DND-41 (cell line): Measurements from ENCODE around the gene TBCE.
"Not testable (repeated sequence)": the region's sequence is repeated elsewhere in the genome, so short reads cannot be mapped to it uniquely, and the experiment has no call there.

ENCODE experiments used
- ATAC-seq: fragments of 200-7000 bp; cut with Tn5 transposase; 3 replicates; pipeline ENCODE4 v1.9.1; 2021; ENCODE audit warnings: low read depth; ENCODE audit not compliant: insufficient read depth
- DNase-seq: peaks from one replicate; pipeline ENCODE4 v3.0.0-alpha.2; 2020
- H2AFZ ChIP-seq: 2 replicates; pipeline ENCODE4 v1.6.0; 2012; ENCODE audit warnings: low read depth, low read length
- H3K27ac ChIP-seq: 2 replicates; pipeline ENCODE4 v1.5.1; 2012; ENCODE audit warnings: low read length, inconsistent platforms
- H3K27me3 ChIP-seq: fragments of 200-600 bp; sonication (generic); 2 replicates; pipeline ENCODE4 v1.6.0; 2012; ENCODE audit warnings: low read length, mild to moderate bottlenecking, inconsistent platforms; ENCODE audit not compliant: insufficient read depth, poor library complexity
- H3K36me3 ChIP-seq: 2 replicates; pipeline ENCODE4 v1.5.1; 2012; ENCODE audit warnings: low read length, inconsistent platforms; ENCODE audit not compliant: insufficient read depth
- H3K4me1 ChIP-seq: 2 replicates; pipeline ENCODE4 v1.5.1; 2012; ENCODE audit warnings: mild to moderate bottlenecking, low read length; ENCODE audit not compliant: insufficient read depth
- H3K4me2 ChIP-seq: 2 replicates; pipeline ENCODE4 v1.6.0; 2012; ENCODE audit warnings: mild to moderate bottlenecking, moderate library complexity, low read length, inconsistent platforms; ENCODE audit not compliant: insufficient read depth
- H3K4me3 ChIP-seq, 2 experiments: fragments of 200-600 bp in 1 of 2; shearing (Covaris generic) in 1 of 2; 2 replicates each; pipeline ENCODE4 v1.5.1; 2012 to 2016; ENCODE audit warnings: inconsistent platforms in 2 of 2, low read length in 2 of 2, mild to moderate bottlenecking in 2 of 2, low read depth in 1 of 2, moderate library complexity in 1 of 2
- H3K79me2 ChIP-seq: 2 replicates; pipeline ENCODE4 v1.6.0; 2012; ENCODE audit warnings: low read length, inconsistent platforms; ENCODE audit not compliant: insufficient read depth
- H3K9ac ChIP-seq: 2 replicates; pipeline ENCODE4 v1.6.0; 2012; ENCODE audit warnings: low read depth, mild to moderate bottlenecking, inconsistent platforms, low read length, moderate library complexity
- H3K9me3 ChIP-seq: 2 replicates; pipeline ENCODE4 v1.5.1; 2012; ENCODE audit warnings: low read length, moderate library complexity, mild to moderate bottlenecking, inconsistent platforms; ENCODE audit not compliant: insufficient read depth, severe bottlenecking
- H4K20me1 ChIP-seq: 2 replicates; pipeline ENCODE4 v1.6.0; 2012; ENCODE audit warnings: low read length; ENCODE audit not compliant: insufficient read depth
- CTCF ChIP-seq: IDR thresholded peaks from 2 replicates; pipeline ENCODE4 v1.5.1; 2012; ENCODE audit warnings: borderline replicate concordance, low read length, moderate library complexity, mild to moderate bottlenecking; ENCODE audit not compliant: poor library complexity, severe bottlenecking; ENCODE audit errors: extremely low read depth
- EZH2 ChIP-seq: IDR thresholded peaks from 3 replicates; pipeline ENCODE4 v1.6.1; 2012; ENCODE audit warnings: borderline replicate concordance, low read depth, mild to moderate bottlenecking, moderate library complexity, low read length, inconsistent platforms; ENCODE audit not compliant: severe bottlenecking

Gene TBCE

GRCh38 chr1:235468004-235468403, 100.8 kb downstream of the TBCE start:
- Histone ChIP-seq H3K9me3 (no peaks in the 10 kb centered on the region), H2AFZ (no peak overlapping the region), H3K4me3 (no peak overlapping the region), H3K36me3 (peaks cover 35% of the 10 kb centered on the region; the same call in 1 of the 2 replicates), H3K4me2 (no peak overlapping the region), H3K9ac (no peak overlapping the region), H4K20me1 (no peaks in the 10 kb centered on the region), H3K27me3 (no peaks in the 10 kb centered on the region), H3K27ac (no peak overlapping the region), H3K4me1 (no peaks in the 10 kb centered on the region), H3K79me2 (no peaks in the 10 kb centered on the region)
- ATAC-seq, result no peak
- no peak for TF ChIP-seq EZH2
- TF ChIP-seq CTCF, result no peak
- no peak for DNase-seq

- H3K27ac ChIP-seq, result no peak overlapping the region
- no peaks in the 10 kb centered on the region for H4K20me1 ChIP-seq
- DNase-seq (no peak), ATAC-seq (no peak)
- H3K4me2 ChIP-seq, result no peak overlapping the region
- peaks cover 35% of the 10 kb centered on the region; the same call in 1 of the 2 replicates for H3K36me3 ChIP-seq
- no peak overlapping the region for H3K9ac ChIP-seq
- no peak overlapping the region for H3K4me3 ChIP-seq
- no peaks in the 10 kb centered on the region for H3K79me2 ChIP-seq
- no peaks in the 10 kb centered on the region for H3K4me1 ChIP-seq
- H3K27me3 ChIP-seq, result no peaks in the 10 kb centered on the region
- H3K9me3 ChIP-seq, result no peaks in the 10 kb centered on the region
- no peak overlapping the region for H2AFZ ChIP-seq
- TF ChIP-seq EZH2 (no peak), CTCF (no peak)
Measured at GRCh38 chr1:235468970-235469369, 101.7 kb downstream of the TBCE start.

GRCh38 chr1:235469897-235470296, 102.7 kb downstream of the TBCE start:
- peaks cover 30% of the 10 kb centered on the region; the same call in 1 of the 2 replicates for H3K36me3 ChIP-seq
- H3K9me3 ChIP-seq, H3K4me3 ChIP-seq, H4K20me1 ChIP-seq, H3K4me2 ChIP-seq, H3K4me1 ChIP-seq, H3K79me2 ChIP-seq, ATAC-seq, H3K27ac ChIP-seq, DNase-seq, H3K9ac ChIP-seq, H2AFZ ChIP-seq, H3K27me3 ChIP-seq: not testable (repeated sequence)

GRCh38 chr1:235470741-235471439, 103.7 kb downstream of the TBCE start:
- ATAC-seq (no peak), DNase-seq (no peak)
- no peaks in the 10 kb centered on the region for H3K9me3 ChIP-seq
- H3K36me3 ChIP-seq, result peaks cover 26% of the 10 kb centered on the region; the same call in 1 of the 2 replicates
- TF ChIP-seq EZH2 (no peak), CTCF (no peak)
- no peak overlapping the region for H3K4me3 ChIP-seq
- no peak overlapping the region for H2AFZ ChIP-seq
- no peak overlapping the region for H3K27ac ChIP-seq
- H3K4me1 ChIP-seq, result no peaks in the 10 kb centered on the region
- no peaks in the 10 kb centered on the region for H3K27me3 ChIP-seq
- H3K9ac ChIP-seq, result no peak overlapping the region
- no peak overlapping the region for H3K4me2 ChIP-seq
- no peaks in the 10 kb centered on the region for H3K79me2 ChIP-seq
- H4K20me1 ChIP-seq, result no peaks in the 10 kb centered on the region
